Right atrium auricular region (tissue), 2 donors: ENCODE results near the gene ABHD11. TPM values are rescaled to one million over a fixed set of nuclear protein-coding genes. Genes with fewer than 3 reads are reported as not detected.
"Not testable (repeated sequence)": the region's sequence is repeated elsewhere in the genome, so short reads cannot be mapped to it uniquely, and the experiment has no call there.

Source experiments
- DNase-seq: peaks from one replicate; pipeline ENCODE4 v3.0.0-alpha.2; 2019; ENCODE audit warnings: low spot score
- H3K27ac ChIP-seq, 2 donors: fragments of 200-600 bp; sonication (generic); 1 replicate in 1 of 2; 2 replicates in 1 of 2; pipeline ENCODE4 v1.5.1; 2016 to 2019
- H3K27me3 ChIP-seq, 2 donors: fragments of 200-600 bp; sonication (generic); one replicate each; pipeline versions ENCODE4 v1.5.1 to v1.6.0; 2017 to 2019
- H3K36me3 ChIP-seq: fragments of 200-600 bp; sonication (generic); one replicate; pipeline ENCODE4 v1.5.1; 2016
- H3K4me1 ChIP-seq, 2 donors: fragments of 200-600 bp; sonication (generic); one replicate each; pipeline versions ENCODE4 v1.5.1 to v1.6.0; 2017 to 2019
- H3K4me3 ChIP-seq, 2 donors: fragments of 200-600 bp; sonication (generic); 1 replicate in 1 of 2; 2 replicates in 1 of 2; pipeline ENCODE4 v1.5.1; 2017 to 2019; ENCODE audit warnings: mild to moderate bottlenecking in 1 of 2, moderate library complexity in 1 of 2
- H3K9me3 ChIP-seq, 2 donors: fragments of 200-600 bp; sonication (generic); one replicate each; pipeline ENCODE4 v1.5.1; 2019
- total RNA-seq, 2 donors: library from RNA; depleted of rRNA; stranded (reverse); fragments of >200 nt; gene quantifications; one replicate each; pipeline ENCODE4 v1.1.0, GENCODE V29; 2016
- TF ChIP-seq, protein P1 (sequence below), 2 donors: fragments of 200-600 bp; sonication (generic); IDR thresholded peaks; one replicate each; pipeline ENCODE4 v1.5.1; 2019; ENCODE audit warnings: antibody characterized with exemption in 2 of 2

Gene ABHD11
- total RNA-seq, 2 donors from 2014 or later, result 15.5 to 31.5 TPM

DNA sequence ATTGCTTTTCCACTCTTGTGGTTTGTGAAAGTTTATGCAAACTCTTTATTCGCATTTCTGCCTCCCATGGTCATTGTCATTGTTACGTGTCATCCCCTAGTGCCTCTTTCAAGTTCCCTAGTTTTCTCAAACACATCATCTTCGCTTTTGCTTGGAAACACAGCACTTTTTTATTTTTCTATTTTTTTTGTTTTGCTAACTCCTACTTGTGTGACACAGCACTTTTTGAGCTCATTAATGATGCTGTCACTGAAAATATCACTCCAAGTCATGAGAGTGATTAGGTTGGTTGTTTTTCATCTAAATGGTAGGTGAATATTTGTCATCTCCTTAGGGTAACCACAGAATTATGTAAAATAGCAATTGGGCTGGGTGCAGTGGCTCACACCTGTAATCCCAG, 10.7 kb downstream of the ABHD11 start:
- no peak for DNase-seq
- Histone ChIP-seq H3K4me3 (no peak overlapping the region), H3K4me1 (no peaks in the 10 kb centered on the region), H3K36me3 (no peaks in the 10 kb centered on the region), H3K27ac (no peak overlapping the region), H3K27me3 (no peaks in the 10 kb centered on the region), H3K9me3 (no peaks in the 10 kb centered on the region)
- TF ChIP-seq, protein P1, sequence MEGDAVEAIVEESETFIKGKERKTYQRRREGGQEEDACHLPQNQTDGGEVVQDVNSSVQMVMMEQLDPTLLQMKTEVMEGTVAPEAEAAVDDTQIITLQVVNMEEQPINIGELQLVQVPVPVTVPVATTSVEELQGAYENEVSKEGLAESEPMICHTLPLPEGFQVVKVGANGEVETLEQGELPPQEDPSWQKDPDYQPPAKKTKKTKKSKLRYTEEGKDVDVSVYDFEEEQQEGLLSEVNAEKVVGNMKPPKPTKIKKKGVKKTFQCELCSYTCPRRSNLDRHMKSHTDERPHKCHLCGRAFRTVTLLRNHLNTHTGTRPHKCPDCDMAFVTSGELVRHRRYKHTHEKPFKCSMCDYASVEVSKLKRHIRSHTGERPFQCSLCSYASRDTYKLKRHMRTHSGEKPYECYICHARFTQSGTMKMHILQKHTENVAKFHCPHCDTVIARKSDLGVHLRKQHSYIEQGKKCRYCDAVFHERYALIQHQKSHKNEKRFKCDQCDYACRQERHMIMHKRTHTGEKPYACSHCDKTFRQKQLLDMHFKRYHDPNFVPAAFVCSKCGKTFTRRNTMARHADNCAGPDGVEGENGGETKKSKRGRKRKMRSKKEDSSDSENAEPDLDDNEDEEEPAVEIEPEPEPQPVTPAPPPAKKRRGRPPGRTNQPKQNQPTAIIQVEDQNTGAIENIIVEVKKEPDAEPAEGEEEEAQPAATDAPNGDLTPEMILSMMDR (IDR thresholded peaks at IDR 0.05), result no peak

DNA sequence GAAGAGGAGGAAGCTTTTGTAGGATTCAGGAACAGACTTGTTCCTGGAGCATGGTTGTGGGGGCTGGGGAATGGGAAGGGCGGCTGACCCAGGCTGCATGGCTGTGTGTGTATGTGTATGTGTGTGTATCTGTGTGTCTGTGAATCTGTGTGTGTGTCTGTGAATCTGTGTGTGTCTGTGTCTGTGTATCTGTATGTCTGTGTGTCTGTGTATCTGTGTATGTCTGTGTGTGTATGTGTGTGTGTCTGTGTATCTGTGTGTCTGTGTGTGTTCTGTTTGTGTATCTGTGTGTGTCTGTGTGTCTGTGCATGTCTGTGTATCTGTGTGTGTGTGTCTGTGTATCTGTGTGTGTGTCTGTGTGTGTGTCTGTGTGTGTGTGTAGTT, 12.5 kb downstream of the ABHD11 start:
- H3K9me3 ChIP-seq, result no peaks in the 10 kb centered on the region
- DNase-seq, result no peak
- no peak overlapping the region for H3K27ac ChIP-seq
- H3K4me3 ChIP-seq, result no peak overlapping the region
- TF ChIP-seq, protein P1 (IDR thresholded peaks at IDR 0.05), result no peak
- H3K4me1 ChIP-seq, result no peaks in the 10 kb centered on the region
- H3K36me3 ChIP-seq, result no peaks in the 10 kb centered on the region
- no peaks in the 10 kb centered on the region for H3K27me3 ChIP-seq

DNA sequence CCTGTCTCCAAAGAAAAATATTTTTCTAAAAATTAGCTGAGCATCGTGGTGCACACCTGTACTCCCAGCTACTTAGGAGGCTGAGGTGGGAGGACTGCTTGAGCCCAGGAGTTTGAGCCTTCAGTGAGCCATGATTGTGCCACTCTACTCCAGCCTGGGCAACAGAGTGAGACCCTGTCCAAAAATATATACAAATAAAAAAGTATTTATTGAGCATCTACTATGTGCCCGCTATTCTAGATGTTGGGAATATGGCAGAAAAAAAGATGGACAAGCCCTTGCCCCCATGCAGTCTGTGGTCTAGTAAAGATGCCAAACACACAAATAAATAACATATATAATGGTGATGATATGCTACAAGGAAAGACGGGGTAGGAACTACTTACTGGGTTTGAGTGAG, 14.8 kb downstream of the ABHD11 start:
- H3K27me3 ChIP-seq, result no peaks in the 10 kb centered on the region

DNA sequence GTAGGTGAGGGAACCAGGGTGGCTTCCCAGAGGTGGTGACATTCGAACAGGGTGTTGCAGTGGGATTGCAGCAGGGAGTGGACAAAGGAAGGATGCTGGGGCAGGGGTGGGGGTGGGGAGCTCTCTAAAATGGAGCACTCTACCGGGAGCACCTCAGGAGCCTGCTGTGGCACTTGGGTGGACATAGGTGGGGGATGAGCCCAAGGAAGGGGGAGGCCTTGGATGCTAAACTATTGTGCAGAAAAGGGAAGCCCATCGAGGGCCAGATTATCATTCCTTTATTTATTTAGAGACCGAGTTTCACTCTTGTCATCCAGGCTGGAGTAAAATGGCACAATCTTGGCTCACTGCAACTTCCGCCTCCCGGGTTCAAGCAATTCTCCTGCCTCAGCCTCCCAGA, 15.8 kb downstream of the ABHD11 start:
- Histone ChIP-seq H3K4me3 (no peak overlapping the region), H3K36me3 (no peaks in the 10 kb centered on the region), H3K27ac (no peak overlapping the region), H3K27me3 (no peaks in the 10 kb centered on the region), H3K4me1 (peaks cover 0 to 22% of the 10 kb centered on the region in 2 donors), H3K9me3 (no peaks in the 10 kb centered on the region)
- no peak for DNase-seq
- TF ChIP-seq, protein P1 (IDR thresholded peaks at IDR 0.05), result no peak

More for the DNA sequence above, 14.8 kb downstream of the ABHD11 start:
- H3K27ac ChIP-seq, result no peak overlapping the region
- H3K4me1 ChIP-seq, result peaks cover 0 to 12% of the 10 kb centered on the region in 2 donors
- TF ChIP-seq, protein P1 (IDR thresholded peaks at IDR 0.05), result no peak
- DNase-seq, result no peak
- no peak overlapping the region for H3K4me3 ChIP-seq
- H3K36me3 ChIP-seq, result no peaks in the 10 kb centered on the region
- no peaks in the 10 kb centered on the region for H3K9me3 ChIP-seq

DNA sequence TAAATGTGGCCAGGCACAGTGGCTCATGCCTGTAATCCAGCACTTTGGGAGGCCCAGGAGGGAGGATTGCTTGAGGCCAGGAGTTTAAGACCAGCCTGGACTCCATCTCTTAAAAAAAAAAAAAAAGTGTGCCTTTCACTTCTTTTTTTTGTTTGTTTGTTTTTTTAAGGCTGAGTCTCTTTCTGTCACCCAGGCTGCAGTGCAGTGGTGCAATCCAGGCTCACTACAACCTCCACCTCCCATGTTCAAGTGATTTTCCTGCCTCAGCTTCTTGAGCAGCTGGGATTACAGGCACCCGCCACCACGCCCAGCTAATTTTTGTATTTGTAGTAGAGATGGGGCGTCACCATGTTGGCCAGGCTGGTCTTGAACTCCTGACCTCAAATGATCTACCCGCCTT, 16.4 kb downstream of the ABHD11 start:
- H3K4me3 ChIP-seq, H3K9me3 ChIP-seq, H3K36me3 ChIP-seq, H3K27ac ChIP-seq, DNase-seq, H3K27me3 ChIP-seq: not testable (repeated sequence)
- H3K4me1 ChIP-seq, result peaks cover 0 to 25% of the 10 kb centered on the region in 2 donors

DNA sequence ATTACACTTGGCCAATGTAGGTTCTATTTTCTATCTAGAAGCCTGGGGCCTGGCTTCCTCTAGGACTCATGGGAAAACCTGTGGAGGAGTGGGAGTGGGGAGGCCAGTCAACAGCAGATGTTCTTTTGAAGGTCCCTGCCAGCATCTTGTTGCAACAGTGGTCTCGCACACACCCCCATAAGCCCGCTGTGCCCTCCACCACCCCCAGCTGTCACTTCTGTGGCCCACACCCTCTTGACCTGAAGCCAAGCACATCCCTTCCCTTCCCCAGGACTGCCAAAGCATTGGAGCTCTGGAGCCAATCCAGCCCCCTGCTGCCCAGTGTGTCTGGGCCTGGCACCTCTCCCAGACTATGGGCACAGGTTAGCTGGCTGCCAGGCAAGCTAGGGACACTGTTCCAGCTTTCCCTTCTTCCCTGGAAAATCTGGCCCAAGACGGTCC, 17.2 kb downstream of the ABHD11 start:
- TF ChIP-seq, protein P1 (IDR thresholded peaks at IDR 0.05), result no peak
- no peak for DNase-seq
- H3K4me1 ChIP-seq, result peaks cover 0 to 30% of the 10 kb centered on the region in 2 donors
- no peaks in the 10 kb centered on the region for H3K9me3 ChIP-seq
- H3K27me3 ChIP-seq, result no peaks in the 10 kb centered on the region
- peak overlapping the region in 1 of 2 donors; percentile 12 for H3K27ac ChIP-seq
- H3K4me3 ChIP-seq, result no peak overlapping the region
- H3K36me3 ChIP-seq, result no peaks in the 10 kb centered on the region

DNA sequence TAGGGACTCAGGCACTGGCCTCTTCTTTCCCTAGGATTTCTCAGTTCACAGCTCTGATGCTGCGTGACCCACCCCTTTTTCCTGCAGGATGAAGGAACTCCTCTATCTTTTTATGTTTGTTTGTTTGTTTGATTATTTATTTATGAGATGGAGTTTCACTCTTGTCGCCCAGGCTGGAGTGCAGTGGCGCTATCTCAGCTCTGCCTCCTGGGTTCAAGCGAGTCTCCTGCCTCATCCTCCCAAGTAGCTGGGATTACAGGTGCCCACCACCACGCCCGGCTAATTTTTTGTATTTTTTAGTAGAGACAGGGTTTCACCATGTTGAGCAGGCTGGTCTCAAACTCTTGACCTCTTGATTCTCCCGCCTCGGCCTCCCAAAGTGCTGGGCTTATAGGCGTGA, 18.2 kb downstream of the ABHD11 start:
- not testable (repeated sequence) for H3K9me3 ChIP-seq, H3K27me3 ChIP-seq, H3K27ac ChIP-seq, DNase-seq, H3K4me3 ChIP-seq, H3K36me3 ChIP-seq
- peaks cover 0 to 32% of the 10 kb centered on the region in 2 donors for H3K4me1 ChIP-seq
